Glutamatergic neuron (in vitro differentiated cells): ENCODE measurements around the gene RD3L. TPM values are rescaled to one million over a fixed set of nuclear protein-coding genes. Genes with fewer than 3 reads are reported as not detected.

Source experiments
- DNase-seq: peaks from one replicate; pipeline ENCODE4 v3.0.0; 2022
- H3K27ac Mint-ChIP-seq: one replicate; pipeline ENCODE4 v1.8.0; 2020; ENCODE audit warnings: mild to moderate bottlenecking, mixed read lengths, inconsistent platforms; ENCODE audit not compliant: unreplicated experiment
- H3K27me3 Mint-ChIP-seq: one replicate; pipeline ENCODE4 v1.8.0; 2020; ENCODE audit warnings: mild to moderate bottlenecking, moderate library complexity, mixed read lengths, inconsistent platforms; ENCODE audit not compliant: unreplicated experiment
- H3K36me3 Mint-ChIP-seq: one replicate; pipeline ENCODE4 v1.8.0; 2020; ENCODE audit warnings: mild to moderate bottlenecking, mixed read lengths, inconsistent platforms; ENCODE audit not compliant: unreplicated experiment
- H3K4me1 Mint-ChIP-seq: one replicate; pipeline ENCODE4 v1.8.0; 2020; ENCODE audit warnings: mild to moderate bottlenecking, low read depth, mixed read lengths, inconsistent platforms; ENCODE audit not compliant: unreplicated experiment
- H3K4me3 Mint-ChIP-seq: one replicate; pipeline ENCODE4 v1.8.0; 2020; ENCODE audit warnings: mild to moderate bottlenecking, mixed read lengths, inconsistent platforms; ENCODE audit not compliant: unreplicated experiment
- H3K9me3 Mint-ChIP-seq: one replicate; pipeline ENCODE4 v1.8.0; 2020; ENCODE audit warnings: mild to moderate bottlenecking, moderate library complexity, mixed read lengths, inconsistent platforms; ENCODE audit not compliant: unreplicated experiment
- total RNA-seq: library from RNA; stranded (reverse); fragmentation: NEBNext Ultra II Directional; extraction: Animal tissue kit (Norgen Biotek cat#: 25700); gene quantifications from one replicate; pipeline ENCODE4 v1.2.1, GENCODE V29; 2021; ENCODE audit not compliant: unreplicated experiment
- TF ChIP-seq, protein P1 (sequence below): fragments of 200-600 bp; sonication (generic); IDR thresholded peaks from one replicate; pipeline ENCODE4 v1.5.0; 2021; ENCODE audit not compliant: partially characterized antibody, unreplicated experiment

Gene RD3L
- total RNA-seq, 1 donor from 2014 or later, result not detected

DNA sequence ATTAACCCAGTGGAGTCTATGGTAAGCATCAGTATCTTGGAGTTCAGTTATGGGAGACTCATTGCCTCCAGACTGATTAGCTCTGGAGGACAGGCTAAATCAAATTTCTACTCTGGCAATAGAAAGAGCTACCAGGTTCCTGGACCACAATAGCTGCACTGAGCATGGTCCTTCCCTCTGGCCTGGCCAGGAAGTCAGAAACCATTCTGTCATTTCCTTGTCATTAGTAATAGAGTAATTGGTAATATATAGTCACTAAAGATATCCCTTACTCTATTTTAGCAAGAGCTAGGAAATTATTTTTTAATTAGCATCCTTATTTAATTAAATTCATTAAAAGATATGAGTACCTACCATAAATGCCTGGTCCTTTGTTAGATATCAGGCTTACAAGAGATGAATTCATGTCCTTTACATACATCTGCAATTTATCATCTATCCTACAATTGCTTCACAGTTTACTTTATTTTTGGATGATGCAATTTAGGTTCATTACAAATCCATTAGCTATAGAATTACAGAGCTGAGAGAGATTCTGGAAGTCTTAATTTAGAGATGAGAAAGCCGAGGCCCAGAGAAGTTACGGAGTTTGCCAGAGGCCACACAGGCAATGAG is 37.7 kb downstream of the RD3L start:
- Mint-ChIP-seq H3K9me3 (no peaks in the 10 kb centered on the region), H3K4me1 (peaks cover 3% of the 10 kb centered on the region), H3K36me3 (no peaks in the 10 kb centered on the region), H3K27me3 (peaks cover 2% of the 10 kb centered on the region), H3K4me3 (no peak overlapping the region), H3K27ac (no peak overlapping the region)
- no peak for DNase-seq
- TF ChIP-seq, protein P1, sequence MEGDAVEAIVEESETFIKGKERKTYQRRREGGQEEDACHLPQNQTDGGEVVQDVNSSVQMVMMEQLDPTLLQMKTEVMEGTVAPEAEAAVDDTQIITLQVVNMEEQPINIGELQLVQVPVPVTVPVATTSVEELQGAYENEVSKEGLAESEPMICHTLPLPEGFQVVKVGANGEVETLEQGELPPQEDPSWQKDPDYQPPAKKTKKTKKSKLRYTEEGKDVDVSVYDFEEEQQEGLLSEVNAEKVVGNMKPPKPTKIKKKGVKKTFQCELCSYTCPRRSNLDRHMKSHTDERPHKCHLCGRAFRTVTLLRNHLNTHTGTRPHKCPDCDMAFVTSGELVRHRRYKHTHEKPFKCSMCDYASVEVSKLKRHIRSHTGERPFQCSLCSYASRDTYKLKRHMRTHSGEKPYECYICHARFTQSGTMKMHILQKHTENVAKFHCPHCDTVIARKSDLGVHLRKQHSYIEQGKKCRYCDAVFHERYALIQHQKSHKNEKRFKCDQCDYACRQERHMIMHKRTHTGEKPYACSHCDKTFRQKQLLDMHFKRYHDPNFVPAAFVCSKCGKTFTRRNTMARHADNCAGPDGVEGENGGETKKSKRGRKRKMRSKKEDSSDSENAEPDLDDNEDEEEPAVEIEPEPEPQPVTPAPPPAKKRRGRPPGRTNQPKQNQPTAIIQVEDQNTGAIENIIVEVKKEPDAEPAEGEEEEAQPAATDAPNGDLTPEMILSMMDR, result no peak

DNA sequence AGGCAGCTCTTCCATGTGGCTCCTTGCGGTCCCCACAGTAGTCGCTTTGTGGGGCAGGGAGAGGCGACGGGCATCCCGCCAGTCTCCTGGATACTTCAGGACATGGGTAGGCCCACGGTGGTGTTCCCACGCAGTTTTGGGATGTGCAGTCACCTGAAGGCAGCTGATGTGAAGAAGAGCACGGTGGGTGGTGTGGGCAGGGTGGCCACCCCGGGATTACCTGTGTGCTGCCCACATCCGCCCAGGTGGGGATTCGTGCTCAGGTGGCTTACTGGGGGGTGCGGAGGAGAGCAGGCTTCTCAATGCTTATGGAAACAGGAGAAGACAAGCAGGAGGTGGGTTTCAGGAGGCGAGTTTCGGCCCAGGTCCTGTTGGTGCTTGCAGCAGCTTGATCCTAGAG is 42.5 kb downstream of the RD3L start:
- H3K27me3 Mint-ChIP-seq, result peaks cover 12% of the 10 kb centered on the region
- TF ChIP-seq, protein P1, result no peak
- H3K4me1 Mint-ChIP-seq, result no peaks in the 10 kb centered on the region
- peaks cover 5% of the 10 kb centered on the region for H3K9me3 Mint-ChIP-seq
- peaks cover 13% of the 10 kb centered on the region for H3K36me3 Mint-ChIP-seq
- H3K4me3 Mint-ChIP-seq, result no peak overlapping the region
- no peak for DNase-seq
- H3K27ac Mint-ChIP-seq, result no peak overlapping the region

DNA sequence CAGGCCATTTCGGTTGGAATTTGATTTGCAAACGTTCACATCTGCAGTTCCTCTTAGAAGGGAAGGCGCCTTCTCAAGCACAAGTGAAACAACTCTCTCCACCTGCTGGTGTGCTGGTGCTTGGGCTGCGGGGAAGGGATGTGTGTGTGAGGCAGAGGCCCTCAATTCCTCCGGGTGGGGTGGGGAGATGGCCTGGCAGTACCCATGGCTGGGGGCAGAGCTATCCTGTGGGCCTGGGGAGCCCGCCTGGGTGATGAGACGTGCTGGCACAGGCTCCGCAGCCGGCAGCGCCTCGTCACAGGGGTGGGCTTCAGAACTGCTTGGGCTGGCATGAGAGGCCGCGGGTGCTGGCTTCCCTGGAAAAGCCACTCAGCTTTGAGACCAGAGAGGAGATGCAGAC is 43.0 kb downstream of the RD3L start:
- TF ChIP-seq, protein P1, result no peak
- no peak overlapping the region for H3K4me3 Mint-ChIP-seq
- peaks cover 5% of the 10 kb centered on the region for H3K9me3 Mint-ChIP-seq
- H3K27ac Mint-ChIP-seq, result no peak overlapping the region
- H3K36me3 Mint-ChIP-seq, result peaks cover 13% of the 10 kb centered on the region
- no peaks in the 10 kb centered on the region for H3K4me1 Mint-ChIP-seq
- H3K27me3 Mint-ChIP-seq, result peaks cover 12% of the 10 kb centered on the region
- no peak for DNase-seq

DNA sequence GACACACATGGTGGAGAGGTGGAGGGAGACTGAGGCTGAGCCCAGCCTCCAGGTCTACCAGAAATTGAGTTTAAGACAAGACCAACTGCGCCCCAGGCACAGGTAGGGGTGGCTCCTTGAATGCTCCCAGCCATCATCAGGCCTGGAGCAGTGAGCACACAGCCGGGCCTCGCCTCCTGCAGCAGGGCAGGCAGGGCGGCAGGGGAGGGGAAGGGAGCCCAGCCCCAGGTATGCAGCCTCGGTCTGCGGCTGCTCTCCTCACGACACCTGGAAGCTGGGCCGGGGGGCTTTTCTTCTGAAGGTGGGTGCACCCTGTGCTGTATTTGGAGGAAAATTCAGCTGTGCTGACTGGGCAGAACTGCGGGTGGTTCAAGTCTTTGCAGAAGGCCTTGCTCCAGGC is 43.6 kb downstream of the RD3L start:
- Mint-ChIP-seq H3K4me1 (no peaks in the 10 kb centered on the region), H3K27me3 (peaks cover 13% of the 10 kb centered on the region), H3K4me3 (no peak overlapping the region), H3K27ac (no peak overlapping the region), H3K9me3 (peaks cover 5% of the 10 kb centered on the region), H3K36me3 (peaks cover 13% of the 10 kb centered on the region)
- TF ChIP-seq, protein P1, result no peak
- no peak for DNase-seq

DNA sequence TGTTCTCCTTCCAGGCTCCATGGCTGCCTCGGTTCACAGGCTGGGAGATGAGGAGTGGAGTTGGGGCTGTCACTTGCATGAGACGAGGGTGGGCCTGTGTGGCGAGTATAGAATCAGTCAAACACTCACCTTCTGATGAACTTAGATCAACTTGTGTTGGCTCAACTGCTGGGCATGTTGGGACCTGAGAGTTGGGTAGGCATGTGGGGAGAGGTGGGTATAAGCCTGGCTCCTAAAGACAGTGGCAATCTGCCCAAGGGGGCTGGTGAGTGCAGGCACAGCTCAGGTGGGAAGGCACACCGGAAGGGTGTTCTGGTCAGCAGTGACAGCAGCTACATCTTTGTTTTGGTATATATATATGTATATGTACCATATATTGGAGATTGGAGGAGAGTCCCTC is 44.1 kb downstream of the RD3L start:
- TF ChIP-seq, protein P1, result no peak
- no peak for DNase-seq
- Mint-ChIP-seq H3K4me3 (no peak overlapping the region), H3K9me3 (peaks cover 5% of the 10 kb centered on the region), H3K36me3 (peaks cover 13% of the 10 kb centered on the region), H3K4me1 (no peaks in the 10 kb centered on the region), H3K27me3 (peaks cover 13% of the 10 kb centered on the region), H3K27ac (no peak overlapping the region)
